Central memory CD8-positive, alpha-beta T cell (primary cell): Measurements from ENCODE around the gene C9orf57.
"Not testable (repeated sequence)": the region's sequence is repeated elsewhere in the genome, so short reads cannot be mapped to it uniquely, and the experiment has no call there.

ENCODE experiments used
- ATAC-seq: fragments of 150-1000 bp; cut with Tn5 transposase; replicated peaks from 2 replicates; pipeline ENCODE4 v1.10.0; 2022; ENCODE audit warnings: mild to moderate bottlenecking, moderate FRiP score, moderate number of reproducible peaks; ENCODE audit not compliant: poor library complexity, severe bottlenecking; ENCODE audit errors: extremely low read depth
- DNase-seq, 2 donors: peaks; one replicate each; pipeline ENCODE4 v3.0.0; 2021; ENCODE audit warnings: low spot score in 2 of 2
- H3K27ac Mint-ChIP-seq: one replicate; pipeline ENCODE4 v1.8.0; 2022; ENCODE audit warnings: low read depth, mild to moderate bottlenecking, moderate library complexity, mixed read lengths
- H3K27me3 Mint-ChIP-seq: one replicate; pipeline ENCODE4 v1.8.0; 2022; ENCODE audit warnings: mixed read lengths
- H3K36me3 Mint-ChIP-seq: one replicate; pipeline ENCODE4 v1.8.0; 2022; ENCODE audit warnings: mild to moderate bottlenecking, moderate library complexity, mixed read lengths; ENCODE audit not compliant: insufficient read depth
- H3K4me1 Mint-ChIP-seq: one replicate; pipeline ENCODE4 v1.8.0; 2022; ENCODE audit warnings: mixed read lengths
- H3K4me3 Mint-ChIP-seq: one replicate; pipeline ENCODE4 v1.8.0; 2022; ENCODE audit warnings: mild to moderate bottlenecking, moderate library complexity, mixed read lengths
- H3K9me3 Mint-ChIP-seq: one replicate; pipeline ENCODE4 v1.8.0; 2022; ENCODE audit warnings: mixed read lengths

Gene C9orf57

DNA sequence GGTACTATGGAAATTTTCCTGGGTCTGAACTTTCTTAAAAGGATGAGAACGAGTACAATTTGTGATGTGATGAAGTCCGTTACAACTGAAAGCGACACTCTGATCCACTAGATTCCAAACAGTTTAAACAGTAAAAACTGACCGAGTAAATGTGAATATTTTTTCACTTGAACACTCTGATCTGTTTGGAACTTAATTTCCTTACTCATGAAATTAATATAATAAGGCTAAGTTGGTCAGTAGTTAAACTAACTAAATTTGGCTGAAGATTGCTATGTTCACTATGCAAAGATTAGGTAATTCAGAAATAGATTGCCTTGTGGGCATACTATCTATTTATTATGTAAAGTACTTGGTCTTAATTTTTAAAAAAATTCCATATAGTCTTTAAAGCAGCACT lies at the start of gene C9orf57:
TSS of gene C9orf57 (minus strand) at position 101 of the 400 bp plus-strand sequence. CDS start 1,282 bp downstream, outside the sequence.
- peaks cover 35% of the 10 kb centered on the region for H3K27me3 Mint-ChIP-seq

DNA sequence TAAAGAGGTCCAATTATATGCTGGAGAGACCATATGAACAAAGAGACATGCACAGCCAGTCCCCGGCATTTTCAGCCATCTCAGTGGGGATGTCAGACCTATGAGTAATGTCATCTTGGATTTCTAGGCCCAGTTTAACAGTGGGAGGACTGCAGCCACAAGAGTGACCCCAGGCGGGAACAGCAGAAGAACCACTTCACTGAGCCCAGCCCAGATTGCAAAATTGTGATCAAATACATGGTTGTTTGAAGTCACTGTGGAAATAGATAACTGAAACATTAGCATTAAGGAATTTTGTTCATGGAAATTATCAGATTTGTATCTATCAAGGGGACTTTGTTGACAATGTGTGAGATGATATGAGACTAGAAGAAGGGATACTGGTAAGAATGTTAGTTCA lies 42.1 kb upstream of the C9orf57 start:
- ATAC-seq (no peak), DNase-seq (no peak)
- Mint-ChIP-seq H3K9me3 (peaks cover 5% of the 10 kb centered on the region), H3K27me3 (no peaks in the 10 kb centered on the region), H3K4me3 (no peak overlapping the region), H3K27ac (no peak overlapping the region), H3K4me1 (no peaks in the 10 kb centered on the region), H3K36me3 (no peaks in the 10 kb centered on the region)

More for the DNA sequence above, at the start of gene C9orf57:
- no peaks in the 10 kb centered on the region for H3K4me1 Mint-ChIP-seq
- no peak for DNase-seq
- no peaks in the 10 kb centered on the region for H3K36me3 Mint-ChIP-seq
- H3K4me3 Mint-ChIP-seq: no peak within 1 kb of the TSS
- no peak within 1 kb of the TSS for H3K27ac Mint-ChIP-seq
- no peak for ATAC-seq
- H3K9me3 Mint-ChIP-seq: no peaks in the 10 kb centered on the region

- H3K4me1 Mint-ChIP-seq, H3K27ac Mint-ChIP-seq, DNase-seq, ATAC-seq, H3K9me3 Mint-ChIP-seq, H3K4me3 Mint-ChIP-seq, H3K36me3 Mint-ChIP-seq: not testable (repeated sequence)
- peaks cover 23% of the 10 kb centered on the region for H3K27me3 Mint-ChIP-seq
Measured at GRCh38 chr9:72095520-72095919, 35.1 kb upstream of the C9orf57 start.

GRCh38 chr9:72092820-72093219 lies 32.4 kb upstream of the C9orf57 start:
- H3K27ac Mint-ChIP-seq: no peak overlapping the region
- H3K36me3 Mint-ChIP-seq: no peaks in the 10 kb centered on the region
- H3K9me3 Mint-ChIP-seq: no peaks in the 10 kb centered on the region
- no peak overlapping the region for H3K4me3 Mint-ChIP-seq
- H3K4me1 Mint-ChIP-seq: no peaks in the 10 kb centered on the region
- peaks cover 29% of the 10 kb centered on the region for H3K27me3 Mint-ChIP-seq
- ATAC-seq (no peak), DNase-seq (no peak)

GRCh38 chr9:72089451-72090130 lies 29.2 kb upstream of the C9orf57 start:
- no peaks in the 10 kb centered on the region for H3K9me3 Mint-ChIP-seq
- H3K4me3 Mint-ChIP-seq: no peak overlapping the region
- H3K27ac Mint-ChIP-seq: no peak overlapping the region
- no peaks in the 10 kb centered on the region for H3K4me1 Mint-ChIP-seq
- DNase-seq (no peak), ATAC-seq (no peak)
- H3K27me3 Mint-ChIP-seq: peaks cover 50% of the 10 kb centered on the region
- H3K36me3 Mint-ChIP-seq: no peaks in the 10 kb centered on the region

- Mint-ChIP-seq H3K4me1 (no peaks in the 10 kb centered on the region), H3K9me3 (no peaks in the 10 kb centered on the region), H3K4me3 (no peak overlapping the region), H3K36me3 (no peaks in the 10 kb centered on the region), H3K27ac (no peak overlapping the region), H3K27me3 (peaks cover 54% of the 10 kb centered on the region)
- DNase-seq (no peak), ATAC-seq (no peak)
Measured at GRCh38 chr9:72082536-72082935, 22.1 kb upstream of the C9orf57 start.

DNA sequence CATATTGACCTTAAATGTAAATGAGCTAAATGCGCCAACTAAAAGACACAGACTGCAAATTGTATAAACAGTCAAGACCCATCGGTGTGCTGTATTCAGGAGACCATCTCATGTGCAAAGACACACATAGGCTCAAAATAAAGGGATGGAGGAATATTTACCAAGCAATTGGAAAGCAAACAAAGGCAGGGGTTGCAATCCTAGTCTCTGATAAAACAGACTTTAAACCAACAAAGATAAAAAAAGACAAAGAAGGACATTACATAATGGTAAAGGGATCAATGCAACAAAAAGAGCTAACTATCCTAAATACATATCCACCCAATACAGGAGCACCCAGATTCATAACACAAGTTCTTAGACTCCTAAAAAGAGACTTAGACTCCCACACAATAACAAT lies 14.3 kb upstream of the C9orf57 start:
- peaks cover 44% of the 10 kb centered on the region for H3K27me3 Mint-ChIP-seq
- not testable (repeated sequence) for H3K4me3 Mint-ChIP-seq, H3K27ac Mint-ChIP-seq, ATAC-seq, H3K9me3 Mint-ChIP-seq, H3K36me3 Mint-ChIP-seq, H3K4me1 Mint-ChIP-seq, DNase-seq

GRCh38 chr9:72065076-72065475 lies 4.7 kb upstream of the C9orf57 start:
- no peaks in the 10 kb centered on the region for H3K4me1 Mint-ChIP-seq
- H3K9me3 Mint-ChIP-seq: no peaks in the 10 kb centered on the region
- H3K4me3 Mint-ChIP-seq: no peak overlapping the region
- H3K36me3 Mint-ChIP-seq: no peaks in the 10 kb centered on the region
- ATAC-seq (no peak), DNase-seq (no peak)
- peaks cover 44% of the 10 kb centered on the region for H3K27me3 Mint-ChIP-seq
- no peak overlapping the region for H3K27ac Mint-ChIP-seq

DNA sequence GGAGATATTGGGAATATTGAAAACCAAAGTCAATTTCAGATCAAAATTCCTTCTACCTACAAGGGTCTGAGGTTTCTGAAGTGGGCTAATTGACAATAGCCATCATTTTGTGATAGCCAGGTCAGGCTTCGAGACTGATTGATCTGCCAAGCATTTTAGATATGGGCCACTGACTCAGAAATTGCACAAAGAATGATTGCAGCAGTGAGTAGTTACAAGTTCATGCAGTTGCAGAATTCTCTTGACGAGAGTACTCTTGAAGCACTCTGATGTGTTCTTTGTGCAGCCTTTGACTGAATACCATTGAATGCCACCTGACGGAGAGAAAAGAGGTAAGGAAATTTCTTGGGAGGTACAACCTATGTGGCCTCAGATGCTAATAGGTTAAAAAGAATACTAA lies 8.3 kb downstream of the C9orf57 start:
- DNase-seq (no peak), ATAC-seq (no peak)
- no peak overlapping the region for H3K4me3 Mint-ChIP-seq
- H3K4me1 Mint-ChIP-seq: no peaks in the 10 kb centered on the region
- peaks cover 18% of the 10 kb centered on the region for H3K27me3 Mint-ChIP-seq
- H3K9me3 Mint-ChIP-seq: no peaks in the 10 kb centered on the region
- no peak overlapping the region for H3K27ac Mint-ChIP-seq
- no peaks in the 10 kb centered on the region for H3K36me3 Mint-ChIP-seq

DNA sequence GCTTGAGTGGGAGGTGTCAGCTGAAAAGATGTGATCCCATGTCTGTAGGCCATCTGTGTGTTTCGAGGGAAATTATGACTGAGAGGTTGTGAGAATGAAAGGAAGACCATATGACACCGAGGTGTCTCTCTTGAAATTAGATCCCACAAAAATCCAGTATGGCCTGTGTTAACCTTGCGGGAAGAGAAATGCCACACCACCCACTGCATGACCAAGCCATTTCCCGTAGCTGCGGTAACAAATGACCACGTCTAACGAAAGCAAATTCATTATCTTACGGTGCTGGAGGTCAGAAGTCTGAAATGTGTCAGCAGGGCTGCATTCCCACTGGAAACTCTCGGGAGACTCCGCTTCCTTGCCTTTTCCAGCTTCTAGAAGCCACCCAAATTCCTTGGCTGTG lies 11.6 kb downstream of the C9orf57 start:
- peaks cover 26% of the 10 kb centered on the region for H3K27me3 Mint-ChIP-seq

DNA sequence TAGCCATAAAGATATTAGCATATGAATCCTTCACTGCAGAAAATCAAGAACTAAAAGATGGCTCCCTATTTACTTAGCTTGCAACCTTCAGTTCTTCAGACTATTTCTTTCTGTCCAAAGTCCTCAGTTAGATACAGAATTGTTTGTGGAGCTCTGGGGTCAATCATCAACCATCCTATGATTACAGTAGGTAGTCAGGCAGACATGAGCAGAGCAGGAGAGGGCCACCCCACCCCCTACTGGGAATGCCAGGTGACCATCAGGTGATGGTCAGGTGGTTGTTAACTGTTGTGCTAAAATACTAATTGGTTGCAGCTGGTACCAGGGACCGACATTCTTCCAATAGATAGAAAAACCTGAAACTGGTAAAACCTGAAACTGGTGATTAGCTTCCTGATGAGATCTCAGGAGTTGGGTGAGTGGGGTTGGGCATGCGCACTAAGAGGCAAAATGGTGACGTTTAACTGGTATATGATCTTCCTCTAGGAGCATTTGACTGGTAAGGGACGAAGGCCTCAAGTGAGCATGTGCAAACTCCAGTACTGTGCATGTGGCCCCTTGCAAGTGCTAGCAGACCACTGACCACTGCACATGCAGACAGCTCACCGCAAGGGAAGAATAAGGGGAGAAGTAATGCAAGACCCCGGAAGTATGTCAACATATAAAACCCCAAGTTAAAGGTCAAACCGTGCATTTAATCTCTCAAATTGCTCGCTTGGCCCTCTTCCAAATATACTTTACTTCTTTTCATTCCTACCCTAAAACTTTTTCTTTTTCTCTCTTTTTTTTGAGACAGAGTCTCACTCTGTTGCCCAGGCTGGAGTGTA lies 13.6 kb downstream of the C9orf57 start:
- no peak for ATAC-seq
- H3K9me3 Mint-ChIP-seq: no peaks in the 10 kb centered on the region
- peaks cover 36% of the 10 kb centered on the region for H3K27me3 Mint-ChIP-seq

More for the DNA sequence above, 11.6 kb downstream of the C9orf57 start:
- H3K4me1 Mint-ChIP-seq: no peaks in the 10 kb centered on the region
- H3K36me3 Mint-ChIP-seq: no peaks in the 10 kb centered on the region
- no peak for DNase-seq
- H3K9me3 Mint-ChIP-seq: no peaks in the 10 kb centered on the region
- no peak for ATAC-seq
- H3K4me3 Mint-ChIP-seq: no peak overlapping the region
- no peak overlapping the region for H3K27ac Mint-ChIP-seq

GRCh38 chr9:72044095-72044494 lies 16.3 kb downstream of the C9orf57 start:
- Mint-ChIP-seq H3K27me3 (peaks cover 50% of the 10 kb centered on the region), H3K4me3 (no peak overlapping the region), H3K36me3 (no peaks in the 10 kb centered on the region), H3K9me3 (no peaks in the 10 kb centered on the region), H3K4me1 (peaks cover 4% of the 10 kb centered on the region), H3K27ac (no peak overlapping the region)
- ATAC-seq: no peak
- DNase-seq: no peak

More for the DNA sequence above, 13.6 kb downstream of the C9orf57 start:
- H3K4me1 Mint-ChIP-seq: no peaks in the 10 kb centered on the region
- no peaks in the 10 kb centered on the region for H3K36me3 Mint-ChIP-seq
- DNase-seq: no peak
- no peak overlapping the region for H3K27ac Mint-ChIP-seq
- no peak overlapping the region for H3K4me3 Mint-ChIP-seq

DNA sequence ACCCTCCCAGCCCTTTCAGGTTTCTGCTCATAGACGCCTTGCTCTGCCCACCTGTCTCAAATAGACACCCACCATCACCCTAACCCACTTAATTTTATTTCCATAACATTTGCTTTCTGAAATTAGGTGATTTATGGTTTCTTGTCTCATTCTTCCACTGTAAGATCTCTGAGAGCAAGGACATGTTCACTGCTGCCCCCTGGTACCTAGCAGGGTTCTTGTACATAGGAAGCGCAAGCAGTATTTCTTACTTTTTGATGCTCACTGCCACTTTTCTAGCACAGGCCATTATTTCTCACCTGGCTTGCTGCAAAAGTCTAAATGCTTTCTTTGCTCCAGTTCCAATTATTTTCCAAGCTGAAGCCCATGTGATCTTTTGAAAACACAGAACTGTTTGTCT lies 16.8 kb downstream of the C9orf57 start:
- no peak overlapping the region for H3K27ac Mint-ChIP-seq

More for the DNA sequence above, 16.8 kb downstream of the C9orf57 start:
- Mint-ChIP-seq H3K27me3 (peaks cover 55% of the 10 kb centered on the region), H3K4me1 (peaks cover 8% of the 10 kb centered on the region), H3K4me3 (no peak overlapping the region), H3K36me3 (no peaks in the 10 kb centered on the region), H3K9me3 (no peaks in the 10 kb centered on the region)
- ATAC-seq (no peak), DNase-seq (no peak)
